ENCODE results near the gene TDP1.

DNA sequence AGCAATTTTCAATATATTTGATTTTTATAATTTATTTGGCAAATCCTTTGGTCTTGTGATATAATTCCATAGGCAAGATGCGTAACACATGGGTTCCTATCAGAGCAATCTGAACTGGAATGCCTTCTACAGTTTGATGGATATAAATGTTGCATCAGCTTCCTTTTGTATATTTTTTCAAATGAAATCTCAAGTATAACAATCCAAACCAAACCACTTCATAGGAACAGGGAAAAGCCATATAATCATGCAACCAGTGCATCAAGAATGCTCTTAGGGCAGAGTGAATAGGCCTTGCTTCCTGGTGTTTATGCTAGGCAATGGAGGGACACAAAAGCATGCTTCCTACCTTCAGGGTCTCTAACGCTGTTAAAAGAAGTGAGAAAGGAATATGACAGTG, 35.7 kb upstream of the TDP1 start:
- TF ChIP-seq, protein P1, sequence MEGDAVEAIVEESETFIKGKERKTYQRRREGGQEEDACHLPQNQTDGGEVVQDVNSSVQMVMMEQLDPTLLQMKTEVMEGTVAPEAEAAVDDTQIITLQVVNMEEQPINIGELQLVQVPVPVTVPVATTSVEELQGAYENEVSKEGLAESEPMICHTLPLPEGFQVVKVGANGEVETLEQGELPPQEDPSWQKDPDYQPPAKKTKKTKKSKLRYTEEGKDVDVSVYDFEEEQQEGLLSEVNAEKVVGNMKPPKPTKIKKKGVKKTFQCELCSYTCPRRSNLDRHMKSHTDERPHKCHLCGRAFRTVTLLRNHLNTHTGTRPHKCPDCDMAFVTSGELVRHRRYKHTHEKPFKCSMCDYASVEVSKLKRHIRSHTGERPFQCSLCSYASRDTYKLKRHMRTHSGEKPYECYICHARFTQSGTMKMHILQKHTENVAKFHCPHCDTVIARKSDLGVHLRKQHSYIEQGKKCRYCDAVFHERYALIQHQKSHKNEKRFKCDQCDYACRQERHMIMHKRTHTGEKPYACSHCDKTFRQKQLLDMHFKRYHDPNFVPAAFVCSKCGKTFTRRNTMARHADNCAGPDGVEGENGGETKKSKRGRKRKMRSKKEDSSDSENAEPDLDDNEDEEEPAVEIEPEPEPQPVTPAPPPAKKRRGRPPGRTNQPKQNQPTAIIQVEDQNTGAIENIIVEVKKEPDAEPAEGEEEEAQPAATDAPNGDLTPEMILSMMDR (IDR thresholded peaks at IDR 0.05) = no peak
- TF ChIP-seq EP300 (IDR thresholded peaks at IDR 0.05) = no peak
